ENCODE measurements around the gene GPER1.

Gene GPER1

GRCh38 chr7:1053002-1053411, 34.9 kb upstream of the GPER1 start:
- no peak for TF ChIP-seq FOXP2 (optimal IDR thresholded peaks at IDR 0.05; ENCODE audit: borderline replicate concordance, extremely low read depth, extremely low read length, insufficient read depth)
- TF ChIP-seq SIN3A (IDR thresholded peaks at IDR 0.05; ENCODE audit: borderline replicate concordance, insufficient read depth, low read length): no peak
- TF ChIP-seq POLR2AphosphoS5 (IDR thresholded peaks at IDR 0.05; ENCODE audit: low read depth, low read length): no peak
- TF ChIP-seq TAF1 (IDR thresholded peaks at IDR 0.05; ENCODE audit: borderline replicate concordance, insufficient read depth, low read length): no peak
- TF ChIP-seq REST (IDR thresholded peaks at IDR 0.05; ENCODE audit: insufficient read depth in 1 of 2, low read depth in 2 of 2, low read length in 2 of 2): no peak

DNA sequence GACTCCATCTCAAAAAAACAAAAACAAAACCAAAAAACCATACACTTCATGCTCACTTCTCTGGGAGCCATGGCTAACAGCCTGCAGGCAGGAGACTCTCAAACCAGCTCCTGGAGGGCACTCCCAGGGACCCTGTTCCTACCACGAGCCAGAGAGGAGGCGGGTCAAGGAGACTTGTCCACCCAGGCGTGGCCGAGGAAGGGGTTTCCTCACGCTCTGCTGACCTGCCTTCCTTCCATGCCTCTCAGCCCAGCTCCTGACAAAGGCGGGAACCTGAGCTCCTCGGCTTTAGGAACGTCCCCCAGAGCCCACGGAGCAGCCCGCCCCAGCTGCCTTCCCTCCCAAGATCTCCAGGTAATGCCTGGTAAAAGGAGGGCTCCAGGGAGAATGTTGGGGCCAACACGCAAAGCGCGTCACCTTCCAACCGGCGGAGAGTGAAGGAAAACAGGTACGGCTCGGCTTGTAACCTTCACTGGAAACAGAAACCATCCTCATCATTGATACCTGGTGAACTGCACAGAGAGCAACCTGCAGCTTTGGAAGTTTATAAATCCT, 34.0 kb upstream of the GPER1 start:
- no peak for TF ChIP-seq POLR2AphosphoS5 (IDR thresholded peaks at IDR 0.05; ENCODE audit: low read depth, low read length)
- TF ChIP-seq SIN3A (IDR thresholded peaks at IDR 0.05; ENCODE audit: borderline replicate concordance, insufficient read depth, low read length): no peak
- TF ChIP-seq REST (IDR thresholded peaks at IDR 0.05; ENCODE audit: insufficient read depth in 1 of 2, low read depth in 2 of 2, low read length in 2 of 2): no peak
- TF ChIP-seq TAF1 (IDR thresholded peaks at IDR 0.05; ENCODE audit: borderline replicate concordance, insufficient read depth, low read length): no peak
- TF ChIP-seq FOXP2 (optimal IDR thresholded peaks at IDR 0.05; ENCODE audit: borderline replicate concordance, extremely low read depth, extremely low read length, insufficient read depth): no peak

- no peak for TF ChIP-seq FOXP2 (optimal IDR thresholded peaks at IDR 0.05; ENCODE audit: borderline replicate concordance, extremely low read depth, extremely low read length, insufficient read depth)
- TF ChIP-seq SIN3A (IDR thresholded peaks at IDR 0.05; ENCODE audit: borderline replicate concordance, insufficient read depth, low read length): no peak
- TF ChIP-seq REST (IDR thresholded peaks at IDR 0.05; ENCODE audit: insufficient read depth in 1 of 2, low read depth in 2 of 2, low read length in 2 of 2): no peak
- TF ChIP-seq TAF1 (IDR thresholded peaks at IDR 0.05; ENCODE audit: borderline replicate concordance, insufficient read depth, low read length): no peak
- TF ChIP-seq POLR2AphosphoS5 (IDR thresholded peaks at IDR 0.05; ENCODE audit: low read depth, low read length): no peak
Observed at GRCh38 chr7:1054438-1054837, 33.5 kb upstream of the GPER1 start.

DNA sequence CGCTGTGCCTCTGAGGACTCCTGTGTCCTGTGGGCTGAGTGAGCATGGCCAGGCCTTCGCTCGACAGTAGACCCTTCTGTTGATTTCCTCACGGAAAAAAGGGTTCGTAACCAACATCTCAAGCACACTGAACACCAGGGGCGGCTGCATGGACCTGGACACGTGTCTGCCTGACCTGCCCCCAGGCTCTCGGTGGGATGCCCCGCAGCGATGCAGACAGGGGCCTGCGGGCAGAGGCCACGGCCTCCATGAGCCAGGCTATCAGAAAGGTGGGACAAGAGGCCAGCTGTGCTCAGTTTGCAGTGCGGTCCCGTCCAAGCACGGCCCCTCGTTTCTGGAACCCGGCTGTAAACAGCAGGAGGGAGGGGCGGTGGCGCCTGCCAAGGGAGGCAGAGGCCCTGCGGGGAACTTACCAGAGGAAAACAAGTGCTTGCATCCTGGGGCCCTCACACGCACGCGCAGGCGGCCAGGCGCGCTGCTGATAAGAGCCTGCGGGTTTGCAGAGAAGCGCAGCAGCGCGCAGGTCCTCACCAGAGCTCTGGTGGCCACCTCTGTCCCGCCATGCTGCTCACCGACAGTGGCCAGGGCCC, 33.0 kb upstream of the GPER1 start:
- no peak for TF ChIP-seq FOXP2 (optimal IDR thresholded peaks at IDR 0.05; ENCODE audit: borderline replicate concordance, extremely low read depth, extremely low read length, insufficient read depth)
- TF ChIP-seq POLR2AphosphoS5 (IDR thresholded peaks at IDR 0.05; ENCODE audit: low read depth, low read length): no peak
- TF ChIP-seq TAF1 (IDR thresholded peaks at IDR 0.05; ENCODE audit: borderline replicate concordance, insufficient read depth, low read length): no peak

DNA sequence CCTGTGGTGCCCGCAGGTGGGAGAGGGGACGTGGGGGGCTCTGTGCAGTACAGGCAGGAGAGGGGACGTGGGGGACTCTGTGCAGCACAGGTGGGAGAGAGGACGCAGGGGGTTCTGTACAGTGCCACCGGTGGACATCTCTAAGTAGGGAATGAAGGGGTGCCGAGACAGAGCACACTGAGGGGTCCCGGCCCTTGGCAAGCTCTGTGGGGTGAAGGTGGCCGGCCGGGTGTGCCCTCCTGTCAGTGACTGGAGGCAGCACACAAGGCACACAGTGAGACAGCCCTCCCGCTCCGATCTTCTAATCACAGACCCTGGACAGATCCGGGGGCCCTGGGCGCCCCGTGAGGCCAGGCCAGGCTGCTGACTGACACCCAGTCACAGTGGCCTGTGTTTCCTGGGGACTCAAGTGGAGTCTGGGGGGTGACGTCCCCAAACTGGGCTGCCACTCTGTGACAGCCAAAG, 32.4 kb upstream of the GPER1 start:
- no peak for TF ChIP-seq TAF1 (IDR thresholded peaks at IDR 0.05; ENCODE audit: borderline replicate concordance, insufficient read depth, low read length)
- no peak for TF ChIP-seq SIN3A (IDR thresholded peaks at IDR 0.05; ENCODE audit: borderline replicate concordance, insufficient read depth, low read length)
- TF ChIP-seq REST (IDR thresholded peaks at IDR 0.05; ENCODE audit: insufficient read depth in 1 of 2, low read depth in 2 of 2, low read length in 2 of 2): no peak
- TF ChIP-seq FOXP2 (optimal IDR thresholded peaks at IDR 0.05; ENCODE audit: borderline replicate concordance, extremely low read depth, extremely low read length, insufficient read depth): no peak
- no peak for TF ChIP-seq POLR2AphosphoS5 (IDR thresholded peaks at IDR 0.05; ENCODE audit: low read depth, low read length)

Measured in PFSK-1 (cell line).